Endothelial cell of umbilical vein (primary cell): ENCODE measurements around the gene VSTM4. TPM values are rescaled to one million over a fixed set of nuclear protein-coding genes. Genes with fewer than 3 reads are reported as not detected.

Experiments used
- BruUV-seq: library from RNA; stranded (reverse); fragments of 400-500 nt; replicated peaks from 2 replicates; lab custom pipeline; 2021; lab: Mats Ljungman, UMichigan
- CTCF ChIA-PET: fragments of 300-600, 350-600 bp; sonication (Branson Sonifier 250); formaldehyde crosslinking; loops from one replicate; lab custom pipeline; 2021; ENCODE audit warnings: antibody characterized with exemption, inconsistent platforms; lab: Charles Lee
- POLR2A ChIA-PET: fragments of 300-600, 350-600 bp; sonication (Branson Sonifier 250); formaldehyde crosslinking; loops from one replicate; lab custom pipeline; 2021; ENCODE audit warnings: antibody characterized with exemption, inconsistent platforms; lab: Charles Lee
- DNase-seq: peaks from one replicate; pipeline ENCODE4 v3.0.0-alpha.2; 2011; ENCODE audit warnings: low read depth, low spot score
- FAIRE-seq: peaks from 2 replicates; lab custom pipeline; 2011; peaks lifted over from hg19 to GRCh38; lab: Jason Lieb, UNC
- H2AFZ ChIP-seq: 2 replicates; pipeline ENCODE4 v1.6.0; 2012; ENCODE audit warnings: low read depth, low read length, control low read depth, inconsistent platforms
- H3K27ac ChIP-seq: 2 replicates; pipeline ENCODE4 v1.5.1; 2011; ENCODE audit warnings: low read depth, mild to moderate bottlenecking, control low read depth, low read length, moderate library complexity; ENCODE audit not compliant: insufficient read depth
- H3K27me3 ChIP-seq, 2 experiments: 2 replicates each; pipeline versions ENCODE4 v1.6.0 to v1.6.1; 2011; ENCODE audit warnings: low read length in 2 of 2, mixed read lengths in 1 of 2; ENCODE audit not compliant: control insufficient read depth in 2 of 2, insufficient read depth in 2 of 2
- H3K36me3 ChIP-seq, 2 experiments: 2 replicates in 1 of 2; 3 replicates in 1 of 2; pipeline ENCODE4 v1.5.1; 2011; ENCODE audit warnings: low read length in 2 of 2, mild to moderate bottlenecking in 1 of 2, moderate library complexity in 1 of 2; ENCODE audit not compliant: control insufficient read depth in 2 of 2, insufficient read depth in 2 of 2; ENCODE audit errors: extremely low read depth in 1 of 2
- H3K4me1 ChIP-seq: 3 replicates; pipeline ENCODE4 v1.5.1; 2011; ENCODE audit warnings: mild to moderate bottlenecking, low read length; ENCODE audit not compliant: control insufficient read depth, insufficient read depth; ENCODE audit errors: extremely low read depth
- H3K4me2 ChIP-seq: 2 replicates; pipeline ENCODE4 v1.6.1; 2011; ENCODE audit warnings: low read length, control low read depth, mixed read lengths; ENCODE audit not compliant: insufficient read depth
- H3K4me3 ChIP-seq, 3 experiments: fragments of 200-600 bp in 1 of 3; sonication (generic), shearing (Covaris generic) in 1 of 3; replicated peaks in 1 of 3; 2 replicates each; pipeline ENCODE4 v1.5.1; 2011 to 2016; ENCODE audit warnings: control low read depth in 3 of 3, low read length in 3 of 3, mild to moderate bottlenecking in 2 of 3, inconsistent platforms in 1 of 3, low read depth in 1 of 3, moderate library complexity in 1 of 3; ENCODE audit not compliant: insufficient read depth in 1 of 3
- H3K79me2 ChIP-seq: 2 replicates; pipeline ENCODE4 v1.6.0; 2012; ENCODE audit warnings: low read length, inconsistent platforms; ENCODE audit not compliant: control insufficient read depth, insufficient read depth
- H3K9ac ChIP-seq: replicated peaks from 2 replicates; pipeline ENCODE3; 2011; ENCODE audit warnings: low read length, control low read depth; ENCODE audit not compliant: insufficient read depth; ENCODE audit errors: extremely low read depth
- H3K9me1 ChIP-seq: replicated peaks from 3 replicates; pipeline ENCODE4 v1.6.0; 2011; ENCODE audit warnings: mild to moderate bottlenecking, low read length; ENCODE audit not compliant: control insufficient read depth, insufficient read depth; ENCODE audit errors: extremely low read depth
- H3K9me3 ChIP-seq: replicated peaks from 2 replicates; pipeline ENCODE4 v1.5.1; 2012; ENCODE audit warnings: low read length, inconsistent platforms; ENCODE audit not compliant: control insufficient read depth, insufficient read depth
- H4K20me1 ChIP-seq: replicated peaks from 2 replicates; pipeline ENCODE3; 2011; ENCODE audit warnings: mild to moderate bottlenecking, low read length; ENCODE audit not compliant: control insufficient read depth, insufficient read depth; ENCODE audit errors: extremely low read depth
- CTCF ChIP-seq, 2 donors: IDR thresholded peaks; 1 replicate in 1 of 2; 2 replicates in 1 of 2; pipeline ENCODE4 v1.5.1; 2011; ENCODE audit warnings: low read length in 2 of 2, mild to moderate bottlenecking in 2 of 2, moderate library complexity in 2 of 2, control low read depth in 1 of 2, inconsistent platforms in 1 of 2, low read depth in 1 of 2; ENCODE audit not compliant: insufficient read depth in 1 of 2; ENCODE audit errors: extremely low read depth in 1 of 2
- GATA2 ChIP-seq: IDR thresholded peaks from 2 replicates; pipeline ENCODE4 v1.7.0; 2011; ENCODE audit warnings: low read depth, mild to moderate bottlenecking, moderate library complexity, mixed read lengths, low read length; ENCODE audit not compliant: insufficient read length, insufficient read depth
- MYC ChIP-seq: IDR thresholded peaks from one replicate; pipeline ENCODE4 v1.6.1; 2011; ENCODE audit warnings: mild to moderate bottlenecking, low read depth, low read length
- POLR2A ChIP-seq: IDR thresholded peaks from 2 replicates; pipeline ENCODE4 v1.6.1; 2012; ENCODE audit warnings: low read depth, mild to moderate bottlenecking, control low read depth, low read length
- POLR2AphosphoS5 ChIP-seq: IDR thresholded peaks from 2 replicates; pipeline ENCODE4 v1.6.1; 2012; ENCODE audit warnings: low read depth, mild to moderate bottlenecking, control low read depth, low read length, moderate library complexity; ENCODE audit not compliant: insufficient read depth
- dilution Hi-C: fragments of 300-500 bp; cut with MboI; formaldehyde crosslinking; loops from one replicate; pipeline ENCODE4 v1.15.0; 2019; ENCODE audit warnings: low sequenced_read_pairs; ENCODE audit not compliant: extremely low pct_ligation_motif_present
- intact Hi-C: fragments of 100-400 bp; cut with micrococcal nuclease; formaldehyde crosslinking; loops from one replicate; pipeline ENCODE4 v1.10.0; 2022
- polyA plus RNA-seq, 4 experiments: library from polyadenylated mRNA; depleted of rRNA in 3 of 4; stranded (reverse) in 3 of 4; unstranded in 1 of 4; fragments of >200 nt; gene quantifications; 2 replicates each; pipeline versions ENCODE4 v1.2.1 to v1.2.3, GENCODE V29; 2011 to 2012; ENCODE audit warnings: missing spikeins in 1 of 4
- total RNA-seq: library from RNA; stranded (reverse); gene quantifications from 2 replicates; pipeline ENCODE4 v1.2.3, GENCODE V29; 2021

The VSTM4 gene
- total and polyA plus RNA-seq, 2 donors (not counting 3 experiments of a cell fraction or from before 2014, with no cell fraction given), result 0.07 TPM

- no peak for DNase-seq
Observed at GRCh38 chr10:49160110-49160509, 44.8 kb upstream of the VSTM4 start.

More at GRCh38 chr10:49160110-49160509, 44.8 kb upstream of the VSTM4 start:
- CTCF ChIA-PET, result interaction anchor here (3.3 kb wide), 1 partner anchor 502 kb away, joined by 28 read pairs; no protein-coding TSS in a partner anchor
- Histone ChIP-seq H3K27me3 (no peaks in the 10 kb centered on the region), H3K27ac (no peak overlapping the region), H3K4me3 (no peak overlapping the region), H3K4me2 (no peak overlapping the region), H3K36me3 (no peaks in the 10 kb centered on the region), H3K79me2 (no peaks in the 10 kb centered on the region), H3K9me1 (no peaks in the 10 kb centered on the region), H2AFZ (no peak overlapping the region), H4K20me1 (no peaks in the 10 kb centered on the region), H3K9ac (no peak overlapping the region), H3K4me1 (no peaks in the 10 kb centered on the region), H3K9me3 (no peaks in the 10 kb centered on the region)
- POLR2A ChIA-PET, result no interaction called here
- TF ChIP-seq CTCF (IDR thresholded peaks at IDR 0.05; ENCODE audit: extremely low read depth in 1 of 2, insufficient read depth in 1 of 2, low read depth in 1 of 2, low read length in 2 of 2) (no peak), MYC (no peak), GATA2 (no peak), POLR2A (no peak), POLR2AphosphoS5 (no peak)
- dilution Hi-C loops, result no loop called here
- no TSS peak for BruUV-seq
- intact Hi-C loops, result no loop called here
- FAIRE-seq, result no peak
